Measurements from ENCODE around the gene ABLIM2.

ABLIM2 gene

DNA sequence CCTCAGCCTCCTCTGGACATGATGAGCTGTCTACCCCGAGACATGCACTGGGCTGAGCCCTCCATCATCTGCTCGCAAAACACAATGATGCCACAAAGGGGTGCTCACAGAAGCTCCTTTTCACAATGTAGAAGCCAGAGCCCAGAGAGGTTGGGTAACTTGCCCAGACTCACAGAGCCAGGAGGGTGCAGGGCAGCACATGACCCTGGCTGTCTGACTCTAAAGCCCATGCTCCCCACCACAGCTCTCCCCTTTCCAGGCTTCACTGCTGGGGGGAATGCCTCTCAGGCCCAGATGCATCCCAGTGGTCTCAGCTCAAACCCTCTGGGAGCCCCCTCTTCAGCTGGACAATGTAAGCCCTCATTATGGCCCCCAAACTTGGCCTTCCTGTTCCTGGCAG lies 120.5 kb downstream of the ABLIM2 start:
- DNase-seq, result no peak

DNA sequence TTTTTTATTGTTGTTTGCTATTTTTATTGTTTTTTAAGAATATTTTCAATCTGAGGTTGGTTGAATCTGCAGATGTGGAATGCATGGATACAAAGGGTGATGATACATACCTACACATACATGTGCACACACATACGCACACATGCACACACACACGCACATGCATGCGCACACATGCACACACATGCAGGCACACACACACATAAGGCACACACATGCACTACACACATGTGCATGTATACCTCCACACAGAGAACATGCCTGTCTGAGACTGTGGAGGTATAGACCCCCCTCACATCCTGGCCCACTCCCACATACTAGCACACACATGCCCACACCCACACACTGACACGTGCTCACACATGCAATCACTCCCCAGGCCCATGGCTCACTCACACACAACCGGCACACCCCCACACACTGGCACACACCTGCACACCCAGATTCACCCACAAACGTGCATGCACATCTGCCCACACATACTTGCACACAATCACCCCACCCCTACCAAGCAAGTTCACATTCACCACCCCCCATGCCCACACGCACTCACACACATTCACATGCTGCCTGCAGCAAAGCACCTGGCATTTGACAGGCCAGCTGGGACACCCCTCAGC lies 121.4 kb downstream of the ABLIM2 start:
- no peak for DNase-seq

DNA sequence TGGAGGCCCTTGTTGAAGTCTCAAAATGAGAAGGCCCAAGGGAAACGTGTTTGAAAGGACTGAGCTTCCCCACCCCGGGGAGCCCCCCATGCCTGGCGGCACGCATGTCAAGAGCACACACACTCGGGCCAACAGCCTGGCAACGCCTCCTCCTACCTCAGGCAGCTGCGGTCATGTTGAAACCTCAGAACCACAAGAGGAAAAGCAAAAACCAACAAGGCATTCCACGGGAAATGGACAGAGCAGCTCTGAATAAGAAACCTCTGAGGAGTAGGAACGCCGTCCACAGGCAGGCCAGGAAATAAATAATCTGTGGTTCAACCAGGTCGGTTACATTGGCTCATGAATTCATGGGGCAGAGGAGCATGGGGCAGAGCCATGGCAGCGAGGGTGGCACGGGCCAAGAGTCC lies 123.2 kb downstream of the ABLIM2 start:
- no peak for DNase-seq

DNA sequence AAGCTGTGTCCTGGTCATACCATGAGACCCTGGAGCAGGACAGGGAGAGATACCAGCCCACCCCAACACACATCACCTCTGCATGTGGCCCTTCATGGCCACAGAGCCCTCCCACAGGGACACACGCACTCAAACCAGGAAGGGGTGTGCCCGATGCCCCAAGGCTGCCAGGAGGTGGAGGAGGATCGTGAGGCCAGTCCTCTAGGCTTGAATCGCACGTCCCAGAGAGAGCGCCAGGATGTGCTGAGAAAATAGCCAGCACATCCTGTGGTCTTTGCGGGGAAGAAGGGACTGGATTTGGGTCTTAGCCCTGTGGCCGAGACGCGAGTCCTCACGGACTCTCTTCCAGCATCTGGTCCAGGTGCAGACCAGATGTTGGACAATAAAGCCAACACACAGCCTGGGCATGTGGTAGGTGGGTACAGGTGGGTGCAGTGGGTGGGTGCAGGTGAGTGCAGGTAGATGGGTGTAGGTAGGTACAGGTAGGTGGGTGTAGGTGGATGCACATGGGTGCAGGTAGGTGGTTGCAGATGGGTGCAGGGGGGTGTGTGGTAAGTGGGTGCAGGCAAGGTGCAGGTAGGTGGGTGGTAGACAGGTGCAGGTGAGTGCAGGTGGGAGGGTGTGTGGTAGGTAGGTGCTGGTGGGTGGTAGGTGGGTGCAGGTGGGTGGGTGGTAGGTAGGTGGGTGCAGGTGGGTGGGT lies 124.6 kb downstream of the ABLIM2 start:
- no peak for DNase-seq

DNA sequence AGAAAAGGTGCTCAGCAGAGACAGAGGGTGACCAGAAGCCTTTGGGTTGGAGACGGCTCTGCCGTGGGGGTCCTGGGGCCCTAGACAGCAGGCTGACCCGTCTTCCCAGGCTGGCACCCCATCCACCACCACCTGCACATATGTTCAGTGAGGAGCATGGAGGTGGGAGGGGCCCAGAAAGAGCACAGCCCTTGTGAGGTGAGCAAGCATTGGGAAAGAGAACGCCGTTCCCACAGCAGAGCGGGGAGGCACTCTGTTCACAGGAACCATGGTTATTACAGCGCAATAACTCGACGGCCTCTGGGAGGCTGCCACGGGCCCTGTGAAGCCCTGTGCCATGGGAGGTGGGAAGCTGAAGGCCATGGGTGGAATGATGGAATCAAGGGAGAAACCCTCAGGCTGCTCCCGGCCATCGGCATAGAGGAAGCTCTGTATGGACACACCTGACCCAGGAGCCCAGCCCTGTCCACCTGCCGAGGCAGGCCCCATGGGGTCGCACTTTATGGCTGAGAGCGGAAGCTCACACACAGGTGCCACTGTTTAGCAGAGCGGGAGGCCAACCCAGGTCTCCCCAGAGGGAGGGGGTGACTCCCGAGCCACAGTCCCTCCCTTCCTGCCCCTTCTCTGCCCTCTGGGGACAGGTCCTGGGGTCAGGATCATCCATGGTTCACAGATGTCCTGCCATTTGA lies 125.4 kb downstream of the ABLIM2 start:
- DNase-seq, result no peak

DNA sequence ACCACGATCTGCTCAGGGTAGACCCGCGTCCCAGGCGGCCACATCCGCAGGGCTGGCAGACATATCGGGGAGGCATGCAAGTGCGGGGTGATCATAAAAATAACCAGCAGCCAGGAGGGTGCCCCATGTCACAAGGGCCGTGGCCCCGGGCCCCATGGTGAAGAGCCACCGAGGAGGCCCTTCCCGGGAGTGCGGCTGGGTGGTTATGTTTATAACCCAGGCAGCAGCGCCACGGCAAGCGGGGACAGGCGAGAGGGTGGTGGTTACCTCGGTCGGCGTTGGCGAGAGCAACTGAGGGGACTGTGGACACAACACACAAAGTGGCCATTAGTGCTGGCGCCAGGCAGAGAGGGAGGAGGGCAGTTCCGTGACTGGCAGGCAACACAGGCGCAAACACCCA lies 126.2 kb downstream of the ABLIM2 start:
- DNase-seq, result no peak

DNA sequence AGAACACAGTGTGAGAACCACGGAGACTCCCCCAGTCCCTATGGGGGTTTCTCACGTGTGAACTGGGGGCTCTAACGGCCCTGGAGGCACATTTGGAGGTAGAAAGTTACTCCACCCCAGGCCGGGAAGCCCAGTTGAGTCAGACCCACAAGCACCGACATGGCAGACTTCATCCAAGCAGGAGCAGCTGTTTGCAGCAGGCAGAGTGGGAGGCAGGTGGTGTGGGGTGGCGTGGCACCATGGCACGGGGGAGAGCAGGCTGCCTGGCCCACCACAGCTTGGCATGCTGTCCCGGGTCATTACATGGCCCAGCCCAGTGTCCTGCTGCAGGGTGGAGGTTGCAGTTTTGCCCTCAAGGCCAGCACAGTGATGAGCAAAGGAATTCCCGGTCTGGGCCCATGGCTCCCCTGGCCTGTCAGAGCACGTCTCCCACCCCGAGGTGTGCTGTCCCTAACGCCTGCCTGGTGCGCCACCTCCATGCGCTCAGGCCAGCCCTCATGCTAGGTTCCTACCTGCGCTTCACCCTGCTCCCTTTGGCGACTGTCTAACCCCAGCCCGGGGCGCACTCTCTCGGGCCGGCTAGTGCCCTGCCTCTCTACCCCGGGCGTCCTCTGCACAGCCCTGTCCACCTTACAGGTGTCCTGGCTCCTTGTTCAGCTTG lies 128.4 kb downstream of the ABLIM2 start:
- DNase-seq, result no peak

DNA sequence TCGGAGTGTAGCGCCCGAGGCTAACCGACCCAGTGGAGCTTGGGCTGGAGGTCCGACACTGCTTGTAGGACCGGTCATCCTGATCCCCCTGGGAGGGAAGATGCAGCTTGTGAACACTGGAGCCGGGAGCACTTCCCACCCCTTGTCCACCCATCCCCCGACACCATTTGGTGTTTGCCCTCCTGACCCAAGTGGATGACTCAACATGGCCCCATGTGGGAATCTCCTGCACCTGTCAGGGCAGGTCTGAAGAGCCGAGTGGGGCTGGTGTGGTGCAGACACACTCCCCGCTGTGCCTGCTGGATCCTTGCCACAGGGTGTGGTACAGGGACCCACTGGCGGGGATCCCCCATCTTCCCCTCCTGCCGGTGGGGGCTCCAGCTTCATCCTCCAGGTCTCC lies 128.9 kb downstream of the ABLIM2 start:
- DNase-seq, result no peak

DNA sequence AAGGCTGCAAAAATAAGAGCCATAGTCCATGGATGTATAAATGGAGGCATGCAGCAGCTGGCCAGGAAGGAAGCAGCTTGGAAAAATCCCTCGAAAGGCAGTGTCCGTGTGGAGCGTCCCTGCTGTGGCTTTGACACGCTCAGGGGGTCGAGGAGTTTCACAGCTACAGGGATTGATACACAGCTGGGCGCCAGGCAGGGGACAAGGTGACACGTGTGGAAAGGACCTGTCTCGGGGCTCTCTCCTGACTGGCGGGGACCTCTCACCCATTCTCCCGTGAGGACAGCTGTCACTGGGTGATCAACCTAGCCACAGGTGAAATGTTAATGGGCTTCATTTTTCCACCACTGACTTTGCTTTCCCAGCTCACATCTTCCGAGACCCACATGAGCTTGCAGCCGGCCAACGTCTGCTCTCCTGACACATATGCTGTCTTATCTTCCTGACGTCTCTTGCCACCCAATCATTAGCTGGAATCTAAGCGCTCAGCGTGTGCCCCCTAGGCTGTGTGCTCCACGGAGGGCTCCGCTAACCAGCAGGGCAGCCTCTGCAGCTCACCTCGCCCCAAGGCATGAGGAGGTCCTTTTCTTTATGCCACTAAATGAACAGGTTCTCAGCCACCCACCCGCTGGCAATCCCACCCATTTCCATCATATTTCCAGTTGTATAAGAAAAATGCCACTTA lies 129.6 kb downstream of the ABLIM2 start:
- DNase-seq, result no peak

DNA sequence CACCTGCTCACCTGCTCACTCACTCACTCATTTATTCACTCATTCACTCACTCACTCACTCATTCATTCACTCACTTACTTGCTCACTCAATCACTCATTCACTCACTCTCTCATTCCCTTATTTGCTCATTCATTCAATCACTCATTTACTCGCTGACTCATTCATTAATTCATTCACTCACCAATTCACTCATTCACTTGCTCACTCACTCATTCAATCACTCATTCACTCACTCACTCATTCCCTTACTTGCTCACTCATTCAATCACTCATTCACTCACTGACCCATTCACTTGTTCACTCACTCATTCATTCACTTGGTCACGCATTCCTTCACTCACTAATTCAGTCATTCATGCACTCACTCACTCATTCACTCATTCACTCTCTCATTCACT lies 130.2 kb downstream of the ABLIM2 start:
- DNase-seq, result no peak

DNA sequence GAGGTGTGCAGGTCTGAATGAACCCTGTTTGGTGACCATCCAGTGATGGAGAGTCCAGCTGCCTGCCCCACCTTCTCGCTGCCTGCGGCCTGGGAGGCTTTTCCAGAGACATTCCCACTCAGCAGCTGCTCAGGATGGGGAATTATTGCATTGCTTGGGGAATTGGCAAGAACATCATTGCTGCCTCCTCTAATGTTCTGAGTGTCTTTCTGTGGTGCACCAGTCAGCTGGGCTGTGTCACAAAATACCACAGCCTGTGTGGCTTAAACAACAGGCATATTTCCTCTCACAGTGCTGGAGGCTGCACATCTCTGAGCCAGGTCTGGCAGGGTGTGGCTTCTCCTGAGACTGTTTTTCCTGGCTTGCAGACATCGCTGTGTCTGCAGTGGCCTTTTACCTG lies 132.2 kb downstream of the ABLIM2 start:
- DNase-seq, result no peak

DNA sequence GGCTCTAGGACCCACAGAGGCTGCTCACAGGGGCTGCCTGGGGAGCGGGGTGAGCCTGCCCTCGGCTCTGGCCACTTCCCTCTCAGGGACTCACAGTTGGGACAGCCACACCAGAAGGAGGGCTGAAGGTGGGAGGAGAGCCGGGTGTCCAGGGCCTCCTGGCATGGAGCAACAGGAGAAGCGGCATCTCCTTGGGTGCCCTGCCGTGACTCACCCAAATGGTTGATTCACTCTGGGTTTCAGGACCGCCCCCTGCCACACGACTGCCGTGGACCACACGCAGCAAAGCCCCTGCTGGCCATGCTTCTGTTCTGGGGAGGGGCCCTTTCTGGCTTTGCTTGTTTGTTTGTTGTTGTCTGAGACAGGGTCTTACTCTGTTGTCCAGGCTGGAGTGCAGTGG lies 132.9 kb downstream of the ABLIM2 start:
- no peak for DNase-seq

DNA sequence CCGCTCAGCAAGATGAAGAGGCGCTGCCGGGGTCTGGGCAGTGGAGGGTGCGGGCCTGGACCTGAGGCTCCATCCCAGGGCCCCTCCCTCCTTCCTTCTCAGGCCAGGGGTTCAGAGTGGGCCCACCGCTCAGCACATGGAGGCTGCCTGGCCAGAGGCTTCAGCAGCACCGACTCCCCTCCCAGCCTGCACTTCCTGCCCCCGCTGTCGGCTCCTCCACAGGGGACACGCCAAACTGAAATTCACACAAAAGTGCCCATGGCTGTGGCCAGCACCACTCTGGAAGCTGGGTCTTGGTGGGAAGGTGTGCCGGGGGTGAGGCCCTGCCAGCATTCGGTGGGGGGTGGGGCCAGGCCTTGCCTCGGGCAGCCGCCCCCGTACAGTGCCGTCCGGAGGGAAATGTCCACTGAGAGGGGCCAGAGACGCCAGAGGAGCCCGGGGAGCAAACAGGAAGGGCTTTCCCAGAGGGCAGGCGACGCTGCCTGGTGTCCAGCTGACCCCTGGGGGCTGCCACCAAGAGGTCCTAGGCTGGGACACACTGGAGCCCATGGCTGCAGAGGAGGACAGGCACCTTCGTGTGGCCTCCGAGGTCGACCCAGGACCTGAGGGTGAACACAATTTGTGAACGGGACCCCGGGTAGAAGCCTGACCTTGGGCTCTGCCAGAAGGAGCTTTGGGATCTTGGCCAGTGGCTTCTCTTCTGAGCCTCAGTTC lies 134.4 kb downstream of the ABLIM2 start:
- DNase-seq, result no peak

DNA sequence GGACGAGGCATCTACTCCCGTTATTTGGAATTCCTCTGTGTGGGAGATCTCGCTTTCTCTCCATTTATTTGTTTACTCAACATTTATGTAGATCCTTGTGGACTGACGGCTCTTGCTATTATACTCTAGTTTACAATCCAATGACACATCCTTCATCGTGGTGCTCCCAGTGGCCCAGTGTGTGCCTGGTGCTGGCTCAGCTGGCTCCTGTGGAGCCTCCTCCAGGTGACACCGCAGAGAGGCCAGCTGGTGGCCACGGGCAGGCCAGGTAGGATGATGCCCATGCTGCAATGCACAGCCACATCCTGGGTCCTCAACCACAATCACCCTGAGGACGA lies 134.9 kb downstream of the ABLIM2 start:
- no peak for DNase-seq

DNA sequence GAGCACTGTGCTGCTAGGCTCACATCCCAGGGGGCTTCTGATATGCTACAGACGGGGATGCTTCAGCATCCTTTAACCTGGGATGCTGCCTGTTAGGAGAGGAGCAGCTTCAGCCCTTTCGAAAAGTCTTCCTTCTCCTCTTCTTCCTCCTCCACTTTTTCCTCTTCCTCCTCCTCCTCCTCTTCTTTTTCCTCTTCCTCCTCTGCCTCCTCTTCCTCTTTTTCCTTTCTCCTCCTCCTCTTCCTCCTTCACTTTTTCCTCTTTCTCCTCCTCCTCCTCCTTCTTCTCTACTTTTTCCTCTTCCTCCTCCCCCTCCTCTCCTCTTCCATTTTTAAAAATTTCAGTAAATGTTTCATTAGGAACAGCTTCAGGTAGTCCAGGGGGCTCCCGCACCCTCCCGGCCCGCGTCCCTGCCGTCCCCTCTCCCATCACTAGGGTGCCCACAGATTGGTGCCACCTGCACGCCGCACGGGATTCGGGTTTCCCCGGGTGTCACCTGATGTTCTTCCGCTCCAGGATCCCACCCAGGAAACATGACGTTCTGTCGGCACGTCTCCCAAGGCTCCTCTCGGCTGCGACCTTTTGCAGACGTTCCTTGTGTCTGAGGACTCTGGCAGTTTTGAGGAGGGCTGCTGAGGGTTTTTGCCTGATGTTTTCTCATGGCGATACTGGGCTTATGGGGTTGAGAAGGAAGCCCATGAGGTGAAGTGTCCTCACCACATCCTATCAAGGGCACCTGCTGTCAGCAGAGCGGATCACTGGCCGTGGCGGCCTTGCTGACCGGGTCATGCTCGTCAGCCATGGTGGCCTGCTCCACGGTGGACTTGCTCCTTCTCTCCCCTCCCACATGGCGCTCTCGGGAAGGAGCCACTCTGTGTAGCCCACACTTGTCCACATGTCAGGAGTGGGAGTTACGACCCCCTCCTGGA lies 135.6 kb downstream of the ABLIM2 start:
- DNase-seq, result no peak

DNA sequence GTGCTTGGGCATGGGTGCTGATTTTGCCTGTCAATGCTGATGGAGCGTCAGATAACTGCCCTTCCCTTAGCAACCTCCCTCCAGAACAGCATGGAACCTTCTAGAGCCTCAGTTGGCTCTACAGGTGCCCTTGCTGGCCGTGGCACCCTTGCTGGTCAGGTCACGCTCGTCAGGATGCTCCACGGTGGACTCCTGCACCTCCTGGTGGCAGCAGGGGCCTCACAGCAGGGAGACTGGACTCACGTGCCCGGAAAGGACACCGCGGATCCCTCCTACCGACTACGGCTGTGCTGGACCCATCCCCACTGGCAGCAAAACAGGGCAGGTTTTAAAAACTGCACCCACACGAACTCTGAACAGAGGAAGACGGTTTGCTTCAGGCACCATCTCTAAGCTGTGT lies 136.8 kb downstream of the ABLIM2 start:
- DNase-seq, result no peak

DNA sequence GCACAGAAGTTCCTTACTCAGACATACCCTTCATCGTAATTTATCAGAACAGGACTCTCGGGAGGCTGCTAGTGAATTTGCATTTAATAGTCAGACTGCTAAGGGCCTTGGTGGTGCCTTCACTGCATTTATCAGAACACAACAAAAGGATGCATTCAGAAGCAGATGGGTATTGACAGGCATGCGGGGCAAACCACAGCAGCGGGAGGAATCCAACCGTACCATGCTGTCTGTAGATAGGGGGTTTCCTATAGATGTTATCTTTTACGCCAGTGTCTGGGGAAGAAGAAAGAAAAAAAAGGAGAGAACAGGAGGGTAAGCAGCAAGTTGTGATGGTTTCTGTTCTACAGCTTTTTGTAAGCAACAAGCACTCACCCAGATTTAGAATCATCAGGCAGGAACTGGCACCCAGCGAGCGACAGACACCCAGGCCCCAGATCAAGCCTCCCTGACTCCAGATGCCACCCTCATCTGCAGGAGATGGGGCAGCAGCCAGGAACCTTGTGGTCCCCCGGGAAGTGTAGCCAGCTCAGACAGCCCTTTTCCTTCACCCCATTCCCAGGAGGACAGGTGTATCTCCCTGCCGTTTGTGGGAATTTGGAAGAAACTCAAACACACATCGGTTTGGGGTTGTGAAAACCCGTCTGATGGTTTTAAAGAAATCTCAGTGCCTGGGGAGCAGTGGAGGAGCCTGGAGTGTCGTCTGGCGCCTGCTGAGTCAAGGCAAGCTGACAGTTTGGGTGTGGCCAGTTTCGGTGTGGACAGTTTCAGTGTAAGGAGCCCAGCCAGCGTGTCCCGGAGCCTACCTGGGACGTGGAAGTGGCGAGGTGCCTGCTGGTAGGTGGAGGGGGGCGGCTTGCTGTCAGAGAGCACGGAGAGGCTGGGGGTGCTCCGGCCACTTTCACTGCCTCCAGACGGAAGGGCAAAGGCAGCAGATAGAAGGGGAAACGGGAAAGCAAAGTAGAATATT lies 138.9 kb downstream of the ABLIM2 start:
- DNase-seq, result no peak

DNA sequence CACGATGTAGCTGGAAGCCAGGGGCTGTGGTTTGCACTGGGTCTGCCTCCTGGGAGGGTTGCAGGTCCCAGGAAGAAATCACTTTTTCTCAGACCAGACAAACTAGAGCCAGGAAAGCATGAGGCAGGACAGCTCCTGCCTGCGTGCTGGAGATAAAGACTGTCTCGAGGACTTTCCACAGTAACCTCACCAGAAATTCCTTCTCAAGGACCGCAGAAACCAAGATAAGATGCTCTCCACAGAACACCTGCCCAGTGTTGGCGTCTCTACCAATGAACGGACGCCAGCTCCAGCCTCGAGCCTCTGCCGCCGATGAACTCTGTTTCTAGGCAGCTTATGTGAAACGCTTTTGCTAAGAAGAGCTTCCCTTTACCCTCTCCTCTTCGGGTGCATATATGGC lies 142.1 kb downstream of the ABLIM2 start:
- DNase-seq, result no peak

DNA sequence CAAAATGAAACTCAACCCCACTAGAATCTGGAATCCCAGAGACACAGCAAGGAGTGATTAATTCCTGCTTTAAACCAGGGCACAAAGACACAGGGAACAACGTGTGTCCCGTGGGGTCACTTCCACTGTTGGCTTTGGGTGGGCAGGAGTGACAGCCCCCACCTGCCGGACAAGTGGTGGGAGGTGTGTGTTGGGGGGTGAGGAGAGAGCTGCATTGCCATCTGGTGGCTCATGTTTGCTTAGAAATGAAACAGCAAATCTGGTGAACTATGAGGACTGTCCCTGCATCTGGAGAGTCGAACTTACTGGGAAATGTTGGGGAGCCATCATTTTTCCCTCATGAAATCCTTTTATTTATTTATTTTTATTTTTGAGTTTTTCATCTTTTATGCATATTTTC lies 143.1 kb downstream of the ABLIM2 start:
- no peak for DNase-seq

DNA sequence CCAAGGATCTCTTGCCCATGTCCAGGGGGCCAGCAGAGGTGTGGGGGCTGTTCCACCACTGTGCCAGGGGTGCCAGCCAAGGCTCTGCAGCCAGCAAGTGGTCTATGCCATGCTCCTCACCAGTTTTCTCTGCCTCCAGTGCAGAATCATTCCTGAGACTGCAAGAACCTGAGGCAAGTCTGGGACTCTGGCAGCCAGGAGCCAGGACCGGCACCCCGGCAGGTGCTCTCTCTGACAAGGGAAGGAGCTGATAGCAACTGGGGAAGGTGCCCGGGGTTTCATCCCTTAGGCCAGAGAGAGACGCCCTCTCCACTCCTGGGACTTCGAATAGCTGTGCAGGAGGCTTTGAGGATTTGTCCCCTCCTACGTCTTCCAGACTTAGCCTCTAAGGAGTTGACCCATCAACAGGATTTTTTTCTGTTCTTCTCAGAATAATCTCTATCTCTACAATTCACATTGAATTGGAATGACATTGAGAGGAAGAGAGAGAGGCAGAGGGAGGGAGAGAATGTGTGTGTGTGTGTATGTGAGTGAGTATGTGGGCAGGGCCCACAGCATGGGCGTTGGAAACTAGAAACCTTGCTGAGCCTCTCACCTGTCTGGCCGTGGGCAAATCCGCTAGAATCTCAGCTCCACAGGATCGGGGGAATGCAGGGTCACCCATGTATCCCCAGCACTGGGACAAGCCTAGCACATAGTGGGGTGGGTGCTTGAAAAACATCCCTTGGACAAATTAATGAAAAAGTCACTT lies 144.5 kb downstream of the ABLIM2 start:
- no peak for DNase-seq

All from NK-92 treated with Interleukin-12 subunit alpha and Interleukin-12 subunit beta, amount 100 ng/mL, for 24 hours (cell line).